Measurements from ENCODE around the gene PRTG.

GRCh38 chr15:55588815-55589115 lies 154.2 kb downstream of the PRTG start:
- TF ChIP-seq CTCF (IDR thresholded peaks at IDR 0.05) = no peak
- TF ChIP-seq REST (IDR thresholded peaks at IDR 0.05; ENCODE audit: insufficient read depth in 1 of 2, low read depth in 2 of 2, low read length in 1 of 2) = no peak
